HG03196 (cell line): ENCODE results near the gene COIL.
"Not testable (repeated sequence)": the region's sequence is repeated elsewhere in the genome, so short reads cannot be mapped to it uniquely, and the experiment has no call there.

Experiments used
- ATAC-seq: cut with Tn5 transposase; IDR thresholded peaks from one replicate; pipeline ENCODE4 v1.9.1; 2021; ENCODE audit not compliant: unreplicated experiment

Gene COIL

DNA sequence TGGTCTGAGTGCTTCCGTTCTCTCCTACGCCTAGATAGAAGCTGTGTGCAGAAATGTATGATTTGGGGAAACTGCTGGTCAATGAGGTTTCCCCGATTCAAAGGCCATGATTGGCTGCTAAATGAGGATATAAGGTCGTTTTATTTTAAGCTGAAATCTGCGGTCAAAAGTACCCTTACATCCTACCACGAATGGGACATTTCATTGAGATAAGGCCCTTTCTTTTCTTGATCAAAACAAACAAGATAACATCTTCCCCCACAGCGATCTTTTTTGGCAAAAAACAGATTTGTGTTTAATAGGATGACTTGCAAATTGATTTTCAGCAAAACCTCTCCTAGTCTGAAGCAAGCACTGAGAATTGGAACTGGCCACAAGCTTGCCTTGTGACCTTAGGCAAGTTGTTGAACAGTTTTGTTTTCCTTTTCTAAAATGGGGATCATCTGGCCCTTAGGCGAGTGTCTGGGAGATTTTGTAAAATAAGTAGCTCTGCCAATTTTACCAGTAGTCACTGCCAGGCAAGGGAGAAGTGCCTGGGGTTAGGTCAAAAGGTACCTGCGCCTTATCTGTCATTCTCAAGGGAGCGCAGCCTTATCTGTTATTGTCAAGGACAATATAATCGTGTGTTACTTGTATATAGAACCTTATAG lies 17.7 kb upstream of the COIL start:
- peak; percentile 29 for ATAC-seq

DNA sequence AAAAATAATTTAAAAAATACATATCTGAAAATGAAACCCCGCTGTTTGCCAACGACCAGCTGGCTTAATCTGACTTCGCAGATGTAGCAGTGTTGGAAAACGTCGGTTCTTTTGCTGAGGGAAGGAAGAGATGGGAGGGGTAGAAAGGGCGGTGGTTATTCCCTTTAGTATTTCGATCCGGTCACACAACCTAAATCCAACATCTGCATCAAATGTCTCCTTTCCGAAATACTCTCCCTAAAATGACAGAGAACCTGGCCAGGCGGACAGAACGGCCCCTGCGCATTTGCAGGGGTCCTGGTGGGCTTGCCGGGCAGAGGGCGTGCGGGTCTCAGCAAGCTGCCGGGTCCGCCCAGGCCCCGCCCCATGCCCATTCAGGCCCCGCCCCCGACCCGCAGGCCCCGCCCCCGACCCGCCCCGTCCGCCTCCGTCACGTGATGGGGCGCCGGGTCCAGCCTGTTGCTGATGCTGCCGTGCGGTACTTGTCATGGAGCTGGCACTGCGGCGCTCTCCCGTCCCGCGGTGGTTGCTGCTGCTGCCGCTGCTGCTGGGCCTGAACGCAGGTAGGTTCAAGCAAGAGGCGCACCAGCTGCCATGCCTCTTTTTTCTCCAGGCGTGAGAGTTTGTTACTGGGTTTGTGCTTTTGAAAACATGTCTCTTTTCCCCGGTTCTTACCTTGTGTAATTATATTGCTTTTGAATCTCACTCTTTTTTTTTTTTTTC lies 17.0 kb upstream of the COIL start, which contains the start of gene SCPEP1:
SCPEP1 (plus strand) TSS at position 459 of the 723 bp plus-strand sequence; CDS start at position 488, 29 bp downstream.
- ATAC-seq = peak; percentile 66

DNA sequence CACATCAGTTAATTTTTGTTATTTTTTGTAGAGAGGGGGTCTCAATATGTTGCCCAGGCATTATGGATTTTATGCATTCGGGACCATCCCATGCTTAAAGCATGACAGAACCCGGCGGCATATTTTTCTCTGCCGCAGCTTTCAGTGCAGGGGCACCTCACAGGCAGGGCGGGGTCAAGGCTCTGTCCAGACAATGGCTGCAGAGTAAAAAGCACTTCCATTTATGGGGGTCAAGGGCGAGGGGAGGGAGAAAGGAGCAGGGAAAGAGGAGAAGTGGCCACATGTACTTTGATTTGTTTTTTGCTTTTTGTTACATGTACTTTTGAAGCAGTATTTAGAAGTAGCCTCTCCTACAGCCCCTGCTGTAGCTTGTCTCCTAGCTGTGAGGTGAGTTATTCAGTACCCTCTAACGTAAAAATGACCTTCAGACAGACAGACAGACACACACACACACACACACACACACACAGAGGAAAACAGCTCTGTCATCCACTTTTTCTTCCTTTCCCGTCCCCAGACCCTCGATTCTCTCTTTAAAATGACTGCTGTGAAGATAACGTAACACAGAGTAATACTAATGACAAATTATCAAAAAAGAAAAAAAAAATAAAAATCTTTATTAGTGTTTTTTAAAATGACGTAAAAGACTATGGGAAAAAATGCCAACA lies 16.2 kb upstream of the COIL start:
- no peak for ATAC-seq

DNA sequence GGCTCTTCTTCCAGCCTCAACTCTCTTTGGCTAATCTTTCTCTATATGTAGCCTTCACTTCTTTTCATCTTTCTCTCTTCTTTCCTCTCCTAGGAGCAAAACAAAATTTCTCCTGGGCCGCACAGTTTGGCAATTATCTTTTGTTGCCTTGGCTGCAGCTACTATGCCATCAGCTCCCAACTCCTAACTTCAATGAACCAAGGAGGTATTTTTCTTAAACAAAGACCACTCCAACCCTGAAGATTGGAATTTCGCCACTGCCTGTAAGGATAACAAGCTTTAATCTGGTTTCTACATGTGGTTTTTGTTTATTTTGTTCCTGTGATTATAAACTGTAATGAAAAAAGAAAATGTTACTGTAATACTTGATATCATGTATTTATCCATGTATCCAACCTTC lies 14.8 kb upstream of the COIL start:
- ATAC-seq = no peak

DNA sequence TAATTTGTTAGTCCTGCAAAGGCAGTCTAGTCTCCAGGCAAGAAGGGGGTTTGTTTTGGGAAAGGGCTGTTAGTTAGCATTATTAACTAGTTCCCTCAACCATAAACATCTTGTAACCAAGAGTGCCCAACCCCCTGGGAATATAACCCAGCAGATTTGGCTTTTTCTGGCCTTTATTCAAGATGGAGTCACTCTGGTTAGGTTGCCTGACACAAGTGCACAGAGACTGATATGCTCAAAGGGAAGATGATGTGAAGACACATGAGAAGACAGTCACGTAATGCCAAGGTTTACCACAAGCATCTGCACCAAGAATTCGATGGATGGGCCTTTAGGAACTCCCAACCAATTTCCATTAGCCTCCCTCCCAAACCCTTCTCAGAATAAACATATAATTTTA lies 13.2 kb upstream of the COIL start:
- no peak for ATAC-seq

DNA sequence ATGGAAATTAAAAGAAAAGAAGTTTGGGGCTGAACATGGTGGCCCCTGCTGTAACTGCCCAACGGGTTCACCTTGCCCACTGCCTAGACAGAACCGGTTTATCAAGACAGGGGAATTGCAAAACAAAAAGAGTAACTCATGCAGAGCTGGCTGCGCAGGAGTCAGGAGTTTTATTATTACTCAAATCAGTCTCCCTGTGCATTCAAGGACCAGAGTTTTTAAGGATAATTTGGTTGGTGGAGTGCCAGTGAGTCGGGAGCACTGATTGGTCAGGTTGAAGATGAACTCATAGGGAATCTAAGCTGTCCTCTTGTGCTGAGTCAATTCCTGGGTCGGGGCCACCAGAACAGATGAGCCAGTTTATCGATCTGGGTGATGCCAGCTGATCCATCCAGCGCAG lies 12.7 kb upstream of the COIL start:
- ATAC-seq = no peak

DNA sequence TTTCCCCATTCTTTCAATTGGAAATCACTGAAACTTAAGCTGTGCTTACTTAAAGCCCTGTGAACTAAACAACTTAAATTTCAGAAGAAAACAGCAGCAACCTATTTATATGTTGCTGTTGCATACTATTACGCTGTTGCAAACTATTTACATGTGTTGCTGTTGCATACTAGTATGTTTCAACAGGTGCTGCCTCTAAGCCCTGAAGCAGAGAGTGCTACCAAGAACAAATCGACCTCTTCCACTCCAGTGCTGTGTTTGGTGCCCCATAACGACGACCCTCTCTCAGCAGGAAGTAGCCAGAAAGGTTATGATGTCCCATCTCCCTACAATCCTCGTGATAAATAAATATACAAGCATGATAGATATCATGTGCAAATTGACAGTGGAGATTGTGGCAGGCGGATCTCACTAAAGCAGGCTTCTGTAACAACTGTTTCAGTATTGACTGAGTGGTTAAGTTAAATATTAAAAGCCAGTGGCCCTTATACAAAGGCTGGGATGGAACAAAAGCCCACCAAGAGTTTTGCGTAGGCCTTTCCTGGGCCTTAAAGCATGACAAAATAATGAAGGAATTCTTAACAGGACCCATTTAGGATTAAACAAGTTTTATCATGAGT lies 11.4 kb upstream of the COIL start:
- ATAC-seq = no peak

DNA sequence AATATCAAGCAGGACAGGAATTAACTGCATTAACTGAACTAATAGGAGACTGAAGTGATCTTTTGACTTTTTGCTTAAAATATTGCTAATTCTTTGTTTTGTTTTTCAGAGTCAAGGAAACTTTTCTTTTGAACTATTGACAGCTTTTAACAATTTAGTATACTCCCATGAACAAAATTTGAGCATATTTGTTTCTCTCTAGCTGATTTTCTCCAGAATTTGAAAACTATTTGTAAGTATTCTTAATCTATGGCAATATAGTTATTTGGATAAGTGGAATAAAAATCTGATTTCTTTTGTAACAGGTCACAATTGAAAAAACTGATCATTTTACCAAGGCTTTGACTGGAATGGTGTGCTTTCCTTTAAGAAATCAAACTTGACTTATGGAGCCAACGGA lies 10.1 kb upstream of the COIL start:
- ATAC-seq = no peak

DNA sequence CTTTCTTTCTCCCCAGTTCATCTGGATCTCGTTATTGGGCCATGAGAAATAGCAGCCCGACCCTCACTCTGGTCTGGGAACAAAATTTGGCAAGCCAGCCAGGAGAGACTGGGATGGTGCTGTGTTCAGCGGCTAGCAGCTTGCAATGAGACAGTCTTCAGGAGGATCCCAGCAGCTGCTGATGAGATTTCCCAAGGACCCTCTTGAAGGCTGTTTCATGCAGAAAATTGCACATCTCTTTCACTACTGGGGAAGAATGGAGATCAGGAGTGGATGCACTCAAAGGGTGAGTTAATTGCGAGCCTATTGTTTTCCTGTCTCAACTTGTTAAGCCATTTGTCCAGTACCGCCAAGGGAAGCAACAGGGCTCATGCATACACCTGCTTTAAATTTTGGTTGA lies 5.5 kb upstream of the COIL start:
- ATAC-seq = no peak

DNA sequence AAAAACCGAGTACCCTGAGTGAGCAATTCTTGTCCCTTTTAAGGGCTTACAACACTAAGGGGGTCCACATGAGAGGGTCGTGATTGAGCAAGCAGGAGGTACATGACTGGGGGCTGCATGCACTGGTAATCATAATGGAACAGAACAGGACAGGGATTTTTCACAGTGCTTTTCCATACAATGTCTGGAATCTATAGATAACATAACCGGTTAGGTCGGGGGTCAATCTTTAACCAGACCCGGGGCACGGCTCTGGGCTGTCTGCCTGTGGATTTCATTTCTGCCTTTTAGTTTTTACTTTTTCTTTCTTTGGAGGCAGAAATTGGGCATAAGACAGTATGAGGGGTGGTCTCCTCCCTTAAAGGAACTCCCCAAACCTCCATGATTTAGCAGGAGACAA lies 4.8 kb upstream of the COIL start:
- not testable (repeated sequence) for ATAC-seq

DNA sequence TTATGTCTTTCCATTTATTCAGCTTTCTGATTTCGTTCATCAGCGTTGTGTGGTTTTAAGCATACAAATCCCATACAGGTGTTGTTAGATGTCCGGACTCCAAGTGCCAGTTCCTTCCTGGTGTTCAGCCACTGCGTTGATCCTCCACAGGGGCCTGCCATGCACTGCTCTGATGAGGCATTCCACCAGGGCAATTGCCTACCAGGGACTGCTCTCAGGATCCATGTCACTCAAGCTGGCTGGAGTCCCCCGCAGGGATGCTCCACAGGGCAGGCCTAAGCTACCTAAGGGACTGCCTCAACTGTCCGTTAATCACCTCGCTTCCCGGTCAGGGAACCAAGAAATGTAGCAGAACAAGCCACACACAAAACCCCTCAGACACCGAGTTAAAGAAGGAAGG lies 4.4 kb upstream of the COIL start:
- ATAC-seq = not testable (repeated sequence)

DNA sequence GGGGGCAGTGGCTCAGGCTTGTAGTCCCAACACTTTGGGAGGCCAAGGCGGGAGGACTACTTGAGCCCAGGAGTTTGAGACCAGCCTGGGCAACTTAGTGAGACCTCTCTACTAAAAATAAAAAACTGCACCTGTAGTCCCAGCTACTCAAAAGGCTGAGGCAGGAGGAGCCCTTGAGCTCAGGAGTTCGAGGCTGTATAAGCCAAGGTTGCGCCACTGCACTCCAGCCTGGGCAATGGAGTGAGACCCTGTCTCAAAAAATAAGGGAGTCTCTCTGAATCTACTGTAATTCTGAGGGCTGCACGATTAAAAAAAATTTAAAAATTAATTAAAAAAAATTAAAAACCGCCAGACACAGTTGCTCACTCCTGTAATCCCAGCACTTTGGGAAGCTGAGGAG lies 3.9 kb downstream of the COIL start:
- ATAC-seq = no peak

DNA sequence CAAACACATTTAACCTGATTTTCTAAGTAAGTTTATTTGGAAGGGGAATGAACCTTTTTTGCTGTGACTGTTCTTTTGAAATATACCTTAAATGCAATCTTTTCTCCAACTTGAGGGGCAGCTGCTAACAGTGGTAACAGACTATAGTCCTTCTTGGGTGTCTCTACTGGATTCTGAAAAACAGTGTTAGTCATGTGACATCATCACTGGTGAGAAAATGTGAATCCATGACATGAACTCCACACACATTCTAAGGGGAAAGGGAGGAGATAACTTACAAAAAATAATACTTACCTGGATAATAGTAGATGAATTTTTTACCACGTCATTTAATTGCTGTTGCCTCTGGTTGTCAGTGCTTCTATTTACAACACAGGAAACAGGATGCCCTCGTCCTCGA lies 11.3 kb downstream of the COIL start:
- ATAC-seq = no peak

DNA sequence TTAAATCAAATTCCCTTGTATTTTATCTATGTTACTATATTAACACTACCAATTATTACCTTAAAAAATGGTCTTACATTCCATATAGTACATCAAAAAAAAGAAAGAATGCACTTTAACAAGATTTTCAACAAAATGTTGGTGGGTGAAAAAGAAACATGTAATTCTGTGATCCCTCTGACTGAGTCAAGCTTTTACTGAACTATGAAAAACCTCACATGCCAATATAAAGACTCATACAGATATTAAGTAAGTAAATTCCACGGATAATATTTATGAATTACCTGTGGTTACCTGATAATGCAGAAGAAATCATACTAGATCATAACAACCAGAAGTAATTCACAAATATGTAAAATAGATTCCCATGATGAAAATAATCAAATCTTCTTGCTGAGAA lies 12.4 kb downstream of the COIL start:
- no peak for ATAC-seq

DNA sequence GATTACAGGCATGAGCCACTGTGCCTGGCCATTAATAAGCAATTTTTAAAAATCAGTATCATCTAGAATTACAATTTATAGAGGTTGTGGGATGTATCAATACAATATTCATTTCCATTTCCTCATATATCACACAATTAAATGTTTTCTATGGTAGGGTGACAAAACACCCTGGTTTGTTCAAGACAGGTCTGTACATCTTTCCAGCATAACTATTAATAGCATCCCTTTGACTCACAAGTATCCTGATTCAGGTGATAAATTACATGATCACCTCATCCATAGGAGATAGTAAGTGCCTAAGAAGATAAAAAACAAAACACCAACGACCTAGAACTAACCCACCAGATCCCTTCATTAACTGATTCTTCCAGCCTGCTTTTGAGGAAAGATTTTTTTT lies 13.1 kb downstream of the COIL start:
- no peak for ATAC-seq

DNA sequence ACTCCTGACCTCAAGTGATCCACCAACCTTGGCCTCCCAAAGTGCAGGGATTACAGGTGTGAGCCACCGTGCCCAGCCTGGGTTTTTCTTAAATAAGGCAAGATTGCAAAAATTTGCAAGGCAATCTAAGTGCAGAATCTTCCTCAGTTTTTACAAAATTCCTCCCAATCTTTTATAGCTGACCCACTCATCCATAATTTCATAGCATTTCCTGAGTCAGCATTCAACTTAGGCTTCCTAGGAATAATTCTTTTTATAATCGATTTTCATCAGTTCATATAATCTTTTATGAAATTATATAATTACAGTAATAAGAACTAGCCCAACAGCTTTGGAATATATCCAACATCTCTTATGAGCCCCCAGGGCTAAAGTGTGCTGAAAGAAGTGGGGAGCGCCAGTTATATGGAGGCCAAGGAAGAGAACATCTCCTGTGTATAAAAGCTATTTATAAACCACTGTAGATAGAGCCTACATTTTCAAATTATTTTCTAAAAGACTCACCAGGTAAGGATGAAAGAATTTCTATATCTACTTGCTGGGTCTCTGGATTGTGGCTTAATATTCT lies 14.8 kb downstream of the COIL start:
- no peak for ATAC-seq

DNA sequence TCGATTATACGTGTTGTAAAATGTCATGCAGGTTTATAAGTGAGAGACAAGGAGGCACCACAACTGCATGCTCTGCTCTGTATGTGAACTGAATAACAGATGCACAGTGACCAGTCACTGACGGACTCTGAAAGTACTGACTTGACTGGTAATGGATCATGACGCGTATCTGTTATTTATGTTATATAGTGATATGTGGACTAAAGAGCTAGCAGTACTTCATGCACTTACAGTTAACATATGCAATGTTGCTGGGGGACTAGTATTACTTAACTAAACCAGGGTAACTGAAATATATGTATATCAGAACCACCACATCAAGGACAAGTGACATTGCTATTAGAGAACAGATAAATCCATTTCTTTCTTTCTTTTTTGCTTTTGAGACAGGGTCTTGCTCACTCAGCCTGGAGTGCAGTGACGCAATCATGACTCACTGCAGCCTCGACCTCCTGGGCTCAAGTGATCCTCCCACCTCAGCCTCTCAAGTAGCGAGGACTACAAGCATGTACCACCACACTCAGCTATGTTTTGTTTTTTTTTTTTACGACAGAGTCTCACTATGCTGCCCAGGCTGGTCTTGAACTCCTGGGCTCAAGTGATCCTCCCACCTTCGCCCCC lies 17.2 kb downstream of the COIL start:
- ATAC-seq = no peak

DNA sequence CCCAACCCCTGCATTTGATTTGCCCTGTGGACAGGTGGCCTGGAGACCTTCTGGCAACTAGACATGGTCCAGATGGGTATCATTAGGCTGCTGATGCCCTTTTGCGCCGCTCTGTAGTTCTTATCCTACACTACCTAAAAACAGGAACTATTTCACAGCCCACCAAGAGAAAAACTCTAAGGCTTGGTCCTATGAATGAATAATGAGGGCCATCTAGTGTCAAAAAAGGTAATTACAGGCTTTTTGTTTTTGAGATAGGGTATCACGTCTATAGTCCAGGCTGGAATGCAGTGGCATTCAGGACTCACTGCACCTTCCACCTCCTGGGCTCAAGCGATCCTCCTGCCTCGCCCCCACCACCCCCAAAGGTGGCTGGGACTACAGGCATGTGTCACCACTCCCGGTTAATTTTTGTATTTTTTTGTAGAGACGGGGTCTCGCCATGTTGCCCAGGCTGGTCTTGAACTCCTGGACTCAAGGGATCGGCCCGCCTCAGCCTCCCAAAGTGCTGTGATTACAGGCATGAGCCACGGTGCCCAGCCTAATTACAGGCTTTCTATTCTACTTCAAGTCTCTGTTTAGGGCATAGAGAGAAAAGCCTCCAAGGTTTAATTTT lies 20.9 kb downstream of the COIL start:
- no peak for ATAC-seq

DNA sequence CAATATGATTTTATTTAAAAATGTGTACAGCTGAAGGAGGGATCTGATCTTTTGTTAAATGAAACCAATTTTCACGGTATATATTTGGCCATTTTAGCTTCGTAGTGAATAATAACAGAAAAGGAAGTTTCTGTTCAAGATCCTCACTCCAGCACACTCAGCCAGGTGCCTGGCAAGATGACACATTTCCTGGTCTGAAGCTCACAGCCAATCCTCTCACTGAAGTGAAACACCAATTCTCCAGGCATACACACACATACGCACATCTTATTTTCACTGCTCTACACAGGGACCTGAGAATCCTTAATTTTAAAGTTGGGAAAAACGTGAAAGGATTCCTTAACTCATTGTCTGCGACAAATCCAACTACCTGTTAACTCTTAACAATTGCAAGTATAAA lies 22.6 kb downstream of the COIL start:
- ATAC-seq = not testable (repeated sequence)

DNA sequence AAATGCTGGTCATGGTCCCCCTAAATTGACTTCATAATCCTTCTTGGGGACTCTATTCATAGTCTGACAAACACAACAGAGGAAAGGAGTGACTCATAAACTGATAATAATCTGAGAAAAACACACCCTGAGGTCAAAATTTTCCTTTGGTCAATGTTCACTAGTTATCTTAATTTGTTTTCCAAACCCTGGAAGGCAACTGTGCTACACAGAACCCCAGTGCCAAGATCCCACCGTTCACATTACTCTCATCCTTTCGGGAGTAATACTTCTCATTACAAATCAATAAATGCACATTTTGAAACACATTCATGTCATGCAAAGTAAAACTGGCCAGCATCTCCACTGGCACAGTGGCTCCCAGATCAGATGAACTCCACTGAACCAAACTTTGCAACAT lies 23.2 kb downstream of the COIL start:
- ATAC-seq = no peak
